T-helper 17 cell (primary cell): Measurements from ENCODE around the gene WEE1. TPM values are rescaled to one million over a fixed set of nuclear protein-coding genes. Genes with fewer than 3 reads are reported as not detected.

Source experiments
- ATAC-seq: fragments of 150-1000 bp; cut with Tn5 transposase; 2 replicates; pipeline ENCODE4 v1.10.0; 2021; ENCODE audit warnings: mild to moderate bottlenecking, moderate library complexity
- DNase-seq, 3 donors: peaks; one replicate each; pipeline versions ENCODE4 v3.0.0 to v3.0.0-alpha.2; 2020 to 2021
- H3K9me3 ChIP-seq: one replicate; pipeline ENCODE4 v1.7.0; 2013; ENCODE audit warnings: low read length, mild to moderate bottlenecking; ENCODE audit not compliant: control insufficient read depth, poor library complexity, severe bottlenecking
- H3K27ac Mint-ChIP-seq: one replicate; pipeline ENCODE4 v1.8.0; 2022; ENCODE audit warnings: mild to moderate bottlenecking, moderate library complexity, mixed read lengths
- H3K27me3 Mint-ChIP-seq: one replicate; pipeline ENCODE4 v1.8.0; 2022; ENCODE audit warnings: mixed read lengths
- H3K36me3 Mint-ChIP-seq: one replicate; pipeline ENCODE4 v1.8.0; 2022; ENCODE audit warnings: low read depth, mixed read lengths
- H3K4me1 Mint-ChIP-seq: one replicate; pipeline ENCODE4 v1.8.0; 2022; ENCODE audit warnings: mild to moderate bottlenecking, mixed read lengths
- H3K4me3 Mint-ChIP-seq: one replicate; pipeline ENCODE4 v1.8.0; 2022; ENCODE audit warnings: mild to moderate bottlenecking, moderate library complexity, mixed read lengths
- total RNA-seq, 4 donors: library from RNA in 2 of 4; stranded (reverse) in 2 of 4; gene quantifications; one replicate each; pipeline ENCODE4 v1.2.3 and lab custom pipeline; 2022 to 2026

Gene WEE1
- total RNA-seq, 2 donors from 2014 or later = 20.8 to 24.9 TPM

- Mint-ChIP-seq H3K4me1 (peaks cover 4% of the 10 kb centered on the region), H3K27me3 (peaks cover 16% of the 10 kb centered on the region), H3K27ac (peak overlapping the region; percentile 21), H3K4me3 (no peak overlapping the region), H3K36me3 (no peaks in the 10 kb centered on the region)
- H3K9me3 ChIP-seq = no peaks in the 10 kb centered on the region
- no peak for DNase-seq
- ATAC-seq = no peak
These were observed 52.3 kb downstream of the WEE1 start for GRCh38 chr11:9625728-9626127.

GRCh38 chr11:9626496-9627394, 53.3 kb downstream of the WEE1 start:
- H3K27me3 Mint-ChIP-seq = peaks cover 16% of the 10 kb centered on the region
- H3K36me3 Mint-ChIP-seq = no peaks in the 10 kb centered on the region
- H3K9me3 ChIP-seq = no peaks in the 10 kb centered on the region
- H3K4me3 Mint-ChIP-seq = no peak overlapping the region
- peak overlapping the region; percentile 21 for H3K27ac Mint-ChIP-seq
- peaks cover 4% of the 10 kb centered on the region for H3K4me1 Mint-ChIP-seq
- no peak for DNase-seq
- ATAC-seq = no peak

GRCh38 chr11:9629064-9629463, 55.6 kb downstream of the WEE1 start:
- Mint-ChIP-seq H3K27me3 (peaks cover 16% of the 10 kb centered on the region), H3K4me1 (peaks cover 3% of the 10 kb centered on the region), H3K27ac (no peak overlapping the region), H3K36me3 (no peaks in the 10 kb centered on the region), H3K4me3 (no peak overlapping the region)
- DNase-seq (no peak), ATAC-seq (no peak)
- no peaks in the 10 kb centered on the region for H3K9me3 ChIP-seq

GRCh38 chr11:9633679-9634078, 60.2 kb downstream of the WEE1 start:
- ATAC-seq = no peak
- Mint-ChIP-seq H3K36me3 (no peaks in the 10 kb centered on the region), H3K4me3 (no peak overlapping the region), H3K27me3 (peaks cover 9% of the 10 kb centered on the region), H3K4me1 (no peaks in the 10 kb centered on the region), H3K27ac (no peak overlapping the region)
- H3K9me3 ChIP-seq = no peaks in the 10 kb centered on the region
- no peak for DNase-seq

- Mint-ChIP-seq H3K4me1 (peaks cover 2% of the 10 kb centered on the region), H3K4me3 (no peak overlapping the region), H3K36me3 (no peaks in the 10 kb centered on the region), H3K27ac (no peak overlapping the region), H3K27me3 (peaks cover 9% of the 10 kb centered on the region)
- no peak for ATAC-seq
- no peaks in the 10 kb centered on the region for H3K9me3 ChIP-seq
- no peak for DNase-seq
These were observed 63.2 kb downstream of the WEE1 start for GRCh38 chr11:9636691-9637090.

GRCh38 chr11:9639099-9639498, 65.6 kb downstream of the WEE1 start:
- DNase-seq (no peak), ATAC-seq (no peak)
- H3K4me1 Mint-ChIP-seq = peaks cover 2% of the 10 kb centered on the region
- H3K4me3 Mint-ChIP-seq = no peak overlapping the region
- H3K9me3 ChIP-seq = no peaks in the 10 kb centered on the region
- H3K27me3 Mint-ChIP-seq = peaks cover 9% of the 10 kb centered on the region
- no peak overlapping the region for H3K27ac Mint-ChIP-seq
- no peaks in the 10 kb centered on the region for H3K36me3 Mint-ChIP-seq

Other genes with a start within 250 kb of the WEE1 start
- 10 to 100 TPM; 57.2 to 59.5 TPM for gene IPO7, start 189.0 kb upstream of the WEE1 start, total RNA-seq
- 10 to 100 TPM; 27.0 to 35.5 TPM for gene ZNF143, start 112.7 kb upstream of the WEE1 start, total RNA-seq
- gene SWAP70, start 90.4 kb downstream of the WEE1 start, total RNA-seq = 1 to 10 TPM; 6.1 to 7.5 TPM